NCI-H345 treated with DMSO at 0.1 percent for 48 hours (cell line): ENCODE data around the gene STK11IP.

Experiments used
- DNase-seq: peaks from one replicate; lab custom pipeline; 2025; ENCODE audit not compliant: unreplicated experiment; lab: John Stamatoyannopoulos, UW

Gene STK11IP

DNA sequence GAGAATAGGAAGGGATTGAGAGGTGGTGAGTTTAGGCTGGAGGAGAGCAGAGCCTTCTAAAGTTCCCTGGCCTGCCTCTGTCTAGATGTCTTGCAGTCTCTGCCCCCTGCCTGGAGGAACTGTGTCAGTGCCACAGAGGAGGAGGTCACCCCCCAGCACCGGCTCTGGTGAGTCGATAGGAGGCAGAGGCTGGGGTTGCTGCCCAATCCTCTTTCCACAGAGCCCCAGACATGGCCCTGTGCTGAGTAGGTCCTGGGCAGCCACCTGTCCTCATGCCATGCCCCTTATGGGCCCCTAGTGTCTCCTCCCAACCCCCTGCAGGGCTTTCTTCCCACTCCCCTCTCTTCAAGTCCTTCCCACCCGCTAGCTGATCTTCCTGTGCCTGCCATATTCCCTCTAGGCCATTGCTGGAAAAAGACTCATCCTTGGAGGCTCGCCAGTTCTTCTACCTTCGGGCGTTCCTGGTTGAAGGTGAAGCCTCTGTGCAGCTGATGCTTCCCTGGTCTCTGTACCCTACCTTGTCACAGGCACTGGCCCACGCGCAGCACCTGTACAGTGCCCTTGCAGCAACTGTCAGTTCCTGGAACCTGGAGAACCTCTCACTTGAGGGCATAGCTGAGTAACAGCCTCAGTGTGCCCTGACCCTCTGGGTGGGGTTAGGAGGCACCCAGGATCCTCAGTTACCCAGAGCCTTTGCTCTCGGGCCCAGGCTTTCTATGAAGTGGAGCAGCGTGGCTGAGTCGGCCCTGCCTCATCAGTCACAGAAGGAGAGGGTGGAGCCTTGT, 16.6 kb downstream of the STK11IP start:
- DNase-seq: no peak

DNA sequence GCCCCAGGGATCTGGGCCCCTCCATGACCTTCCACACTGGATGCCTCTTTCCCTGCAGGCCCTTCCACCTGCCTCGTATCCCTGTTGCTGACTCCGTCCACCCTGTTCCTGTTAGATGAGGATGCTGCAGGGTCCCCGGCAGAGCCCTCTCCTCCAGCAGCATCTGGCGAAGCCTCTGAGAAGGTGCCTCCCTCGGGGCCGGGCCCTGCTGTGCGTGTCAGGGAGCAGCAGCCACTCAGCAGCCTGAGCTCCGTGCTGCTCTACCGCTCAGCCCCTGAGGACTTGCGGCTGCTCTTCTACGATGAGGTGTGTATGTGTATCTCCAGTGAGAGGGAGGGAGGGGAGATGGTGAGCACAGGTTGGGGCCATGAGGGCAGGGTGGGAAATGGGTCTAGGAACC, 17.4 kb downstream of the STK11IP start:
- no peak for DNase-seq

DNA sequence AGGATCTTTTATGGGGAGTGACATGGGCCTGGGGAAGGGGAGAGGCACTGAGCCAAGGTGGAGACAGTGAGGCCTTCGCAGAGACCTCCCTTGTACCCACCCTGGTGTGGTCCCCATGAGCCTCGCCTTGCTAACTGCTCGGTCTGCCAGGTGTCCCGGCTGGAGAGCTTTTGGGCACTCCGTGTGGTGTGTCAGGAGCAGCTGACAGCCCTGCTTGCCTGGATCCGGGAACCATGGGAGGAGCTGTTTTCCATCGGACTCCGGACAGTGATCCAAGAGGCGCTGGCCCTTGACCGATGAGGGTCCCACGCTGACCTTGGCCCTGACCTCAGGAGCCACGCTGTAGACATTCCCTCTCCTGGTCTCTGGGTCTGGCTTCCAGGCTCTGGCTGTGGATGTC, 18.2 kb downstream of the STK11IP start:
- no peak for DNase-seq

DNA sequence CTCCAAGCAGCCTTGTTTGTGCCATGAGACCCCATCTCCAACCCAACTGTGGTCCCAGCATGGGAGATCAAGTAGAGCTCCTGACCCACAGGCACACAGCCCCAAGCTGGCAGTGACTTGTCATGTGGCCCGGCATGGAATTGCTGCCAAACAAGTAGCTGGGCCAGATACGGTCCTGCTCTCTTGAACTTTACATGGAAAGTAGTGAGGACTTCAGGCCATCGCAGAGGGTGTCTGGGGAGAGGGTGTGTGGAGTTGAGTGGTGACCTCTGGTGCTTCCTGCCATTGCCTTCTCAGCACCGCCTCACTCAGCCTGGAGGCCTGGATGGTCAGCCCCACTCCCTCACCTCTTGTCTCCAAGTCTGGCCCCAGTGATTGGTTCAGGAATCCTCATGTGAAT, 18.9 kb downstream of the STK11IP start:
- no peak for DNase-seq

DNA sequence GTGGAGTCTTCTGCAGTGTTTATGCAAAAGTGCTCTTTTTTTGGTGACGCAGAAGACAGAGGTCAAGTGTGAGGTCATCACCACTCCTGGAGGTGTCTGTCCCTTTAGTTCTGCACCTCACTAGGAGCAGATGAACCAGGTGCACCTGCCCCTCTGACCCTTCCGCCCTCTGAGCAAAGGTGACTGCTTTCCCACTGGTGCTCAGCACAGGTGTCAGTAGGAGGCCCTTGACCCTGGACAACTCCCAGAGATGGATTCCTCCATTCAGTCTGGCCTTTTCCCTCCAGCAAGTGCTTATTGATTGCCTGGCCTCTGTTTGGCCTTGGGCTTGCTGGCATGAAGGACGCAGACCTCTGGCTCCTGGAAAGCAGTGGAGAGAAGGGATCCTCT, 21.1 kb downstream of the STK11IP start:
- no peak for DNase-seq

DNA sequence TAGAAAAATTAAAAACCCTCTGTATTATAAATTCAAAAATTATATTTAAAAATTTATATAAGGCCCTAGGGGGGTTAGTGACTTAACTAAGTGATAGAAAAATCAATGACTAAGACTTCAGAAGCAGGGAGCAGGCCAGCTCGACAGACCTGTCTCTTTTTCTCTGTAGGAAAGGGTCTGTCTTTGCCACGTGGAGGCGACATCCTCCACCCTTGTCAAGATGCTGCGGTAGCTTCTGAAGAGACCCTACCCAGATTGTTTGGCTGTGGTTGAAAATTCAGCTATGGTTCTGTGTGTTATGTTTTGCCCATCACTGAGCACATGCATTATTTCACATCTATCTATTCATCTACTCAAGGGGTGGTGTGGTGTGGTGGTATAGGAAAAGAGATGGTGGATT, 21.6 kb downstream of the STK11IP start:
- DNase-seq: no peak

DNA sequence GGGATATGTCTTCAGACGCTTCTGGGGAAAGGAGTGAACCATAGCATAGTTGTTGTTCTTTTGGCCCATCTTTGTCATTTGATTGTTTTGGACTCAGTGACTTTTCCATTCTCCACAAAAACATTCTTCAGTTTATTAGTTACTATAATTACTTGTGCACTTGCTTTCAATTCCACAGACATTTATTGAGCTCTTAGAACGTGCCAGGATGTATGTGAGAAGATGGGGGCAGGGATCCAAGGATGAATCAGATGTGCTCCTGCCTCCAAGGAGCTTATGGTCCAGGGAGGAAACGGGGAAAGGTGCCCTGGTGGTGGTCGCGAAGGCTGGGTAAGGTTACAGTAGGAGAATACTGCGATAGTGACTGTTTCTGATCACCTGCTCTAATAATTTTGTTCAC, 22.9 kb downstream of the STK11IP start:
- no peak for DNase-seq

DNA sequence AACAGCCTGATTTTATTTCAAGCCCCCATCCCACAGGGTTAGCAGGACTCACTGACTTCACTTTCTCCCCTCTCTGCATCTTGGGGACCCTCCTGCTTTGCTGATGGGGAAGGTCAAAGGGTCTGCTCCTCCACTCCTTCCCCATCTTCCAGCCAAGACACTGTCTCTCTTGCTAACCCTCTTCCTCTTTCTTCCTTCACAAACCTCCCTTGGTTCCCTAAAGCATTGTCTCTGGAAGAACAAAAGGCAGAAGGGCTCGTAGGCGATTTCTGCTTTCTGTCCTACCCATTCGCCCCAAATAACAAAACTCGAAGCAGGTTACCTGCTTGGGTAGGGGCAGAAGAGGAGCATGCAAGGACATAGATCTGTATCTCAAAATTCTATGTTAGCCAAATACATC, 24.3 kb downstream of the STK11IP start:
- DNase-seq: no peak

DNA sequence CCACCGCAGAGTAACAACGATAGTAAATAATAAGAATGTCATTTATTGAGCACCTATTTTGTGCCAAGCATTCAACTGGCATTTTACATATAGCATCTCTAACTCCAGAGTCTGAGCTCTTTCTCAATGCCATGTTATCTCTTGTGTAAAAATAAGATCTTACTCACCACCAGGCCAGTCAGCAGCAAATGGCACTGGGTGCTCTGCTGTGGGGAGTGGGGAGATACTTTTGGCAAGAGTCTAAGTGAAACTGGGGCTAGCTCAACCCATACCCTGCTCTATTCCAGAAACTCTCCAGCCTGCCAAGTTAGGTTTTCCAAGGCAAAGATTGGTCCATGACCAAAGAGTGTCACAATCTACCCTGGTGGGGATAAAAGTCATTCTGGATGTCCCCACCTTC, 24.8 kb downstream of the STK11IP start:
- DNase-seq: no peak

DNA sequence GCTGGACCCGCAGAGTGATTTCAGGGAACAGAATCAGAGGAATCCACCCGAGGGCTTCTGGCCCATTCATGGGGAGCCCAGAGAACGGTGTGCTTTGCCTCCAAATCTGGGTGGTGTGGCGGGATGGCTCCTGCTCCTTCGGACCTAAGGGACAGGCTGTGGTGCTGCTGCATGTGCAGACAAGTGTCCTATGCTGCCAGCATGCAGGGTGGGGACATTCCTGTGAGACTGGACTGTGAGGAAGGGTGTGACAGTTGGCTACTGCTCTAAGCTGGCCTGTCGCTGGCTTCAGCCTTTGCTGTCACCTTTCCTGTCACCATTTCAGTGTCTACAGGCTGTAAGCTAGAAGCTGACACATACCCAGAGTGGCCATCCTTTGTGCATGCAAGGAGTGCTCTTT, 26.9 kb downstream of the STK11IP start:
- no peak for DNase-seq

DNA sequence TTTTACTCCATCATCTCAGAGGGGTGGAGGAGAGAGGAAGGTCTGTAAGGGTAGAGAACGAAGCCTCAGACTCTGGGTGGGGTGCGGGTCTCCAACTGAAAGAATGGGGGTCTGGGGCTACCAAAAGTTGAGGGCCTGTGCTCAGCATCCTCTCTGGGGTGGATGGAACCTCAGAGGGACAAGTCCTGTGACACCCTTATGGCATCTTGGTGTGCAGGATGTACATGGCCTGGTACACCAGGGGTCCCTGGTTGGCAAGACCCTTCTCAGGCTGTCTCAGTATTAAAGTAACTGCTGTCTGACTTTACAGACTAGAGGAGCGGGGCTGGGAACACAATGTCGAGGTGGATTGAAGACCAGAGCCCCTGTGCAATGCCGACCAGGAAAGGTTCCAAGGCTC, 27.5 kb downstream of the STK11IP start:
- DNase-seq: no peak

DNA sequence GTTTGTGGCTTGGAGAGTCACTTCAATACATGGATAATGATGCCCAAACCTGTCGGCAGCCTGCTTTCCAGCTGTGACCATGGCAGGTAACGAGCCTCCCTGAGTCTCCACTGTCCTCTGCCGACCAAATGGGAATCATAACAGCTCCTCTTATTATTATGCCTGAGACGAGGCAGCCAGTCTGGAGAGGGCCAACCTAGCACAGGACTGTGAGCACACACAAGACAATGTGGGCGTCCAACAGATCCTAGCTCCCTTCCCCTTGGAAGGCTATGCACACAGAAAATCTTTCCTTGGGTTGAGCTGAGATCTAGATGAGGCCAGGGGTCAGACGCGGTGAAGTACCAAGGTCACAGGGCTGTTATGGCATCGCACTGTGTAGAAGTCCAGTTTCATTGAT, 28.9 kb downstream of the STK11IP start:
- DNase-seq: no peak

DNA sequence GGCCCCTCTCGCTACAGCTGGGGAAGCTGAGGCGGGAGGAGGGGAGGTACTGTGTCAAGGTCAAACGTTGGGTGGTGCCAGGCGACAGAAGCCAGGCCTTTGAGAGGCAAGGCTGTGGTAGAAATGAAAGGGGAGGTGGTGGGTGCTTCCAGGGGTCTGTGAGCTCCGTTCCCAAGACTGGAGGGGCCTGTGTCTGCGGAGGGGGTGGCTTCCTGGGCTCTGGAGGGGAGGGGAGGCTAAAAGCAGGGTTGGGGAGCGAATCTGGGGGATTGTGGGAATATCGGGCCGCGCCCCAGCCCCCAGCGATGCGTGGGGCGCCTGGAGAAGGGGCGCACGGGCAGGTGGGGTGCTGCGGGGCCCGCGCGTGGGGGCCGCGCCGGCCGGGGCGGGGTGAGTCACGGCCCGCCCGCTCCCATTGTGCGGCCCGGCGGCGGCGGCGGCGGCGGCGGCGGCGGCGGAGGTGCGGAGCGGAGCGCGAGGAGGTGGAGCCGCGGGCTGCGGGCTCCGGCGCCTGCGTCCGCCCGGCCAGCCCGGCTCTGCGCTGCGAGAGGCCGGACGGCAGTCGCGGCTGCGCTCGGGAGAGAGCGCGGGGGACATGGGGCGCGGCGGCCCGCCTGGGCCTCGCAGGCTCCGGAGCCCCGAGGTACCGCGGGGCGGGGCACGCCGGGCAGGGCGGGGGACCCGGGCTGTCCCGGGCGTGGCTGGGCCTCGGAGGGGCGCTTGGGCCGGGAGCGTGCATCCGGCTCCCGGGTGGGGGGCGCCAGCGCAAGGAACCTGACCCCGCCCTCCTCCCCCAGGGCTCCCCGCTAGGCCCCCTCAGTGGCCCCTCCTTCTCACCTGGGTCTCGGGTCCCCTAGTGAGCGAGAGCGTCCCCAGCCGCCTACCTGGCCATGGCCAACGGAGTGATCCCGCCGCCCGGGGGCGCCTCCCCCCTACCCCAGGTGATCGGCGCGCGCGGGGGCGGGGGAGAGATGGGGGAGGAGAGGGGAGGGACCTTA, 29.7 kb downstream of the STK11IP start, which contains the start of gene SLC4A3:
TSS of gene SLC4A3 (plus strand) at position 528 of the 998 bp plus-strand sequence. CDS start at position 891, 363 bp downstream.
- no peak for DNase-seq

DNA sequence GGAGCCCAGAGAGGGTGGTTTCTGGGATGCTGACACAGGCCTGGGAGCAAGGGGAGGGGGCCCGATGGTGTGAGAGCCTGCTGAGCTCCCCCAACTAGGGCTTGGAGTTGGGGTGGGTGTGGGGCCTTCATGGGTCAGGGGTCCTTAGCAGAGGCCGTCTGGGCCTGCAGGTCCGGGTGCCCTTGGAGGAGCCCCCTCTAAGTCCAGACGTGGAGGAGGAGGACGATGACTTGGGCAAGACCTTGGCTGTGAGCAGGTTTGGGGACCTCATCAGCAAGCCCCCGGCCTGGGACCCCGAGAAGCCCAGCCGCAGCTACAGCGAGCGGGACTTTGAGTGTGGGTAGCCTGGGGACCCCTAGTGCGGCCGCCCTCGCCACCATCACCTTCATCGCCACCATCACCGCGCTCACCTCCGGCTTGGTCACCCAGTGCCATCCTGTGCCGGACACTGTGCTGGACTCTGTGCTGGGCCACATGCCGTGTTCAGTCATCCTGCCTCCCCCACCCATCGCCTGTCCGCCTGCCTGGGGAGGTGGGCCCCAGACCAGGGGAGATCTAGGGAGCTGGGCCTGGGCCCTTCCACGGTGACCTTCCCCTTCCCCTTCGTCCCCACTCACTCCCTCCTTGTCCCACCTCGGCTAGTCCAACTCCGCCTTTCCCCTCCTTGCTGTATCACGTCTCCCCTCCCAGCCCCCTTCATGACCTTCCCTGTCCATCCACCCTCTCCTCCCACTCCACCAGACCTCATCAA, 30.8 kb downstream of the STK11IP start:
- no peak for DNase-seq

DNA sequence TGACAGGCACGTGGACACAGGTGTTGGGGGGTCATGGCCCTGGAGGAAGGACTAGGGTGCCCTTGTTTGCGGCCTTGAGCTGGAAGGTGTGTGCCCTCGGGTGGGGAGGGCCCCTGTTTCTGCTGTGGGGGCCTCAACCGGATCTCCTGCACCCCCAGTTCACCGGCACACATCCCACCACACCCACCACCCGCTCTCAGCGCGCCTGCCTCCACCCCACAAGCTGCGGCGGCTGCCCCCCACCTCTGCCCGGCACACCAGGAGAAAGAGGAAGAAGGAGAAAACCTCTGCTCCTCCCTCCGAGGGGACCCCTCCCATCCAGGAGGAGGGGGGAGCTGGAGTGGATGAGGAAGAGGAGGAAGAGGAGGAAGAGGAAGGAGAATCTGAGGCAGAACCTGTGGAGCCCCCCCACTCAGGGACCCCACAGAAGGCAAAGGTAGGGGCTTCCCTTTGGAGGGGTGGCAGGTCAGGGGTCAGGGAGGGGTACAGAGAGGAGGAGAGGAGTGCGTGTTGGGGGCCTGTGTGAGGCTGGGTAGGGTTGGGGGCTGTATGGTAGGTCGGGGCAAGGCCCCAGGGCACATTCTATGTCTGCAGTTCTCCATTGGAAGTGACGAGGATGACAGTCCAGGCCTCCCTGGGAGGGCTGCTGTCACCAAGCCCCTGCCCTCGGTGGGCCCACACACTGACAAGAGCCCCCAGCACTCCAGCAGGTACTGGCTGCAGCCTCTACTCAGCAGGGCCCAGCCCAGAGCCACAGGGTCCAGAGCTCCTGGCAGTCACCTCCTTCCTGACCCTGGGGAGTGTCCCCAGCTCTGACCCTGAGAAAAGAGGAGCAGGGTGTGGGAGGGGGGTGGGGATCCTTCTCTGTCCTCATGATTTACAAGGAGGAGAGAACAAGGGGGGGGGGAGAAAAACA, 31.6 kb downstream of the STK11IP start:
- no peak for DNase-seq

DNA sequence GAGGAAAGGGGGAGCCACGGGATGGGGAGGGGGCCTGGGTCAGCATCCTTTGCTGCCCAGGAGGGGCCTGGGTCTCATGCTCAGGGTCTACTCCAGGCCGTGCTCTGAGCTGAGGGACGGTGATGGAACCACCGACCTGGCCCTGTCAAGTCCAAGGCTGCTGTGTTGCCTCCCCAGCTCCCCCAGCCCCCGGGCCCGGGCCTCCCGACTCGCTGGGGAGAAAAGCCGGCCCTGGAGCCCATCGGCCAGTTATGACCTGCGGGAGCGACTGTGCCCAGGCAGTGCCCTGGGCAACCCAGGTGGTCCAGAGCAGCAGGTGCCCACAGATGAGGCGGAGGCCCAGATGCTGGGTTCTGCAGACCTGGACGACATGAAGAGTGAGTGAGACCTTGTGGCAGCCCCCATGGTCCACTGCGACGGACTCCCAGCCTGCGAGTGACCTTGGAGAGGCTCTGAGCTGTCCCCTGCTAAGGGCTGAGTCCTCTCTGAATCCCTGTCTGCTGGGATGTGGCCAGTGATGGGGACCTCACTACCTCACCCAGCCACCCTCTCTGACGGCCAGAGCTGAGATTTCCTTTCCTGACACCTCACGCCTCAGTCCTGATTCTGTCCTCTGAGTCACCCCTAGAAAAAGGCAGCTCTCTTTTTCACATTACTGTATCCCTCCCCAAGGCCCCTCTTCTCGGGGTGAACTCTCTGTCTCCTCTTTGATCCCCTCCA, 32.5 kb downstream of the STK11IP start:
- no peak for DNase-seq

DNA sequence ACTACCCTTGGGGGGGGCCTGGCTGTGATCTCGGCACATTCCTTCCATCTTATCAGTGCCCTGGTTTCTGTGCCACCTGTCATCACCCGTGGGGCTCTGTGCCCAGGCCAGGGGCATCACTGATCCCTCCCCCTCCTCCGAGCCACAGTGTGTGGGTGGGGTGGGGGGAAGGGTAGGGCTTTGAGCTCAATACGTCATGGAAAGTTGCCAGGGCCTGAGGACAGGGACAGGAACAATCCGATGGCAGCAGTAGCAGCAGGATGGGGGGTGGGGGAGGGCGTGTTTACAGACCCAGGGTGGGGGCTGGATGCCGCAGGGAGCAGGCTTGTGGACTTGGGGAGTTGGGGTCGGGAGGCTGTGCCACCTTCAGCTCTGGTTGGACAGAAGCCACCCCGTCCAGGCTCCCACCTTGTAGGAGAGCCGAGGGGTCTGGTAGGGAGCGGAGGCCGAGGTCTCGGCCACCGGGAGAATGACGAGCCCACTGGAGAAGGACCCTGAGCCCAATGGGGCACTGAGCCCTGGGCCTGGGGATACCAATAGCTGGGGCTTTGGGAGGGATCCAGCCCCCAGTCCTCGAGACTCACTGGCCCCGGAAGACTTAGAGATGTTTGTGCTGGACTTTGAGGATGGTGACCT, 33.2 kb downstream of the STK11IP start:
- no peak for DNase-seq

DNA sequence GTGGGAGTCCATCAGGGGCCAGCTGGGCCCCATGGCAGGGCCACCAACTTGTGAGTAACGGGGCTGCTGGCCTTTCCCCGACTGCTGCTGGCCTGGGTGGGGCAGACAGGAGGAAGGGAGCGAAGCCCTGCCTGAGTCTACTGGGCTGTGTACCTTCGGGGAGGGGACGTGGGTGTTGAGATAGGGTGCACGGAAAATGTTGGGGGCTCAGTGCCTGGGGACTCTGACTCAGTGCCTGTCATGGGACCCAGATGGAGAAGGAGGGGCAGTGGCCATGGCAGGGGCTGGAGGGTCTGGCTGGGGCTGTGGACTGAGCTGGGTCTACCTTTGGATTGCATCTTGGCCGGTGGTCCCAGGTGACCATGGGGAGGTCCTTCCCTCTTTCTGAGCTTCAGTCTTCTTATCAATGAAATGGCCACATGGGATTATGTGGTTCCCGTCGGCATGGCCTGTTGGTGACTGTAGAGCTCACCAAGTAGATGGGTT, 33.8 kb downstream of the STK11IP start:
- DNase-seq: no peak
